Loucy (cell line): Measurements from ENCODE around the gene PACRG.

ENCODE experiments used
- H2AFZ ChIP-seq: fragments of 200-600 bp; sonication (generic); 2 replicates; pipeline ENCODE4 v1.6.0; 2016; ENCODE audit warnings: antibody characterized with exemption, mild to moderate bottlenecking, low read length, moderate library complexity
- H3F3A ChIP-seq: fragments of 200-600 bp; 2 replicates; pipeline ENCODE4 v1.6.0; 2016; ENCODE audit warnings: antibody characterized with exemption, low read depth, mild to moderate bottlenecking
- H3K27me3 ChIP-seq: fragments of 200-600 bp; sonication (generic); 2 replicates; pipeline ENCODE4 v1.6.1; 2014; ENCODE audit warnings: low read length, mild to moderate bottlenecking; ENCODE audit not compliant: insufficient read depth, poor library complexity, severe bottlenecking
- H3K36me3 ChIP-seq: fragments of 200-600 bp; sonication (generic); 2 replicates; pipeline ENCODE4 v1.6.1; 2016; ENCODE audit warnings: low read length; ENCODE audit not compliant: insufficient read depth
- H3K4me1 ChIP-seq: fragments of 200-600 bp; sonication (generic); 2 replicates; pipeline ENCODE4 v1.5.1; 2014; ENCODE audit warnings: low read length, mild to moderate bottlenecking; ENCODE audit not compliant: insufficient read depth, poor library complexity, severe bottlenecking
- H3K4me2 ChIP-seq: fragments of 200-600 bp; sonication (generic); 2 replicates; pipeline ENCODE4 v1.6.0; 2014; ENCODE audit warnings: antibody characterized with exemption, low read length, low read depth, mild to moderate bottlenecking; ENCODE audit not compliant: poor library complexity, severe bottlenecking
- H3K4me3 ChIP-seq: fragments of 200-600 bp; sonication (generic); 2 replicates; pipeline ENCODE4 v1.5.1; 2014; ENCODE audit warnings: low read length, mild to moderate bottlenecking, mixed read lengths; ENCODE audit not compliant: poor library complexity, severe bottlenecking
- H3K79me2 ChIP-seq: fragments of 200-600 bp; sonication (generic); 2 replicates; pipeline ENCODE4 v1.6.1; 2014; ENCODE audit warnings: low read length; ENCODE audit not compliant: insufficient read depth
- H3K9ac ChIP-seq: fragments of 200-600 bp; sonication (generic); 2 replicates; pipeline ENCODE4 v1.6.0; 2014; ENCODE audit warnings: mild to moderate bottlenecking, low read depth, low read length, moderate library complexity; ENCODE audit not compliant: poor library complexity, severe bottlenecking
- H3K9me2 ChIP-seq: fragments of 200-600 bp; sonication (generic); replicated peaks from 2 replicates; pipeline ENCODE4 v1.6.1; 2016; ENCODE audit warnings: low read depth, low read length, mixed read lengths
- H3K9me3 ChIP-seq: fragments of 200-600 bp; sonication (generic); 2 replicates; pipeline ENCODE4 v1.6.1; 2014; ENCODE audit warnings: mild to moderate bottlenecking, antibody characterized with exemption, low read length, low read depth; ENCODE audit not compliant: insufficient read depth
- H4K20me1 ChIP-seq: fragments of 200-600 bp; sonication (generic); 2 replicates; pipeline ENCODE4 v1.6.0; 2014; ENCODE audit warnings: antibody characterized with exemption, low read length, mild to moderate bottlenecking; ENCODE audit not compliant: insufficient read depth, poor library complexity, severe bottlenecking
- CTCF ChIP-seq: fragments of 200-600 bp; sonication (generic); conservative IDR thresholded peaks from 2 replicates; pipeline ENCODE4 v1.5.1; 2014; ENCODE audit warnings: mild to moderate bottlenecking, antibody characterized with exemption, low read length
- EZH2phosphoT487 ChIP-seq: fragments of 200-600 bp; IDR thresholded peaks from 2 replicates; pipeline ENCODE4 v1.6.1; 2018; ENCODE audit warnings: antibody characterized with exemption, mild to moderate bottlenecking, moderate library complexity, borderline replicate concordance

PACRG gene

GRCh38 chr6:163031931-163032330, 304.2 kb downstream of the PACRG start:
- H3K79me2 ChIP-seq: no peaks in the 10 kb centered on the region
- H3F3A ChIP-seq: no peaks in the 10 kb centered on the region
- TF ChIP-seq CTCF (no peak), EZH2phosphoT487 (no peak)

GRCh38 chr6:163036160-163036645, 308.4 kb downstream of the PACRG start:
- Histone ChIP-seq H3K4me2 (no peak overlapping the region), H3K9me2 (no peaks in the 10 kb centered on the region), H4K20me1 (no peaks in the 10 kb centered on the region), H3F3A (no peaks in the 10 kb centered on the region), H3K9ac (no peak overlapping the region), H3K27me3 (no peaks in the 10 kb centered on the region), H3K4me3 (no peak overlapping the region), H2AFZ (no peak overlapping the region), H3K4me1 (no peaks in the 10 kb centered on the region), H3K9me3 (no peaks in the 10 kb centered on the region; the same call in 1 of the 2 replicates), H3K79me2 (no peaks in the 10 kb centered on the region), H3K36me3 (no peaks in the 10 kb centered on the region)
- no peak for TF ChIP-seq CTCF
- no peak for TF ChIP-seq EZH2phosphoT487

More at GRCh38 chr6:163031931-163032330, 304.2 kb downstream of the PACRG start:
- H2AFZ ChIP-seq: no peak overlapping the region
- no peak overlapping the region for H3K4me2 ChIP-seq
- no peak overlapping the region for H3K4me3 ChIP-seq
- no peaks in the 10 kb centered on the region for H3K9me2 ChIP-seq
- H3K27me3 ChIP-seq: no peaks in the 10 kb centered on the region
- no peak overlapping the region for H3K9ac ChIP-seq
- H3K9me3 ChIP-seq: no peaks in the 10 kb centered on the region; the same call in 1 of the 2 replicates
- H4K20me1 ChIP-seq: no peaks in the 10 kb centered on the region
- no peaks in the 10 kb centered on the region for H3K4me1 ChIP-seq
- H3K36me3 ChIP-seq: no peaks in the 10 kb centered on the region

DNA sequence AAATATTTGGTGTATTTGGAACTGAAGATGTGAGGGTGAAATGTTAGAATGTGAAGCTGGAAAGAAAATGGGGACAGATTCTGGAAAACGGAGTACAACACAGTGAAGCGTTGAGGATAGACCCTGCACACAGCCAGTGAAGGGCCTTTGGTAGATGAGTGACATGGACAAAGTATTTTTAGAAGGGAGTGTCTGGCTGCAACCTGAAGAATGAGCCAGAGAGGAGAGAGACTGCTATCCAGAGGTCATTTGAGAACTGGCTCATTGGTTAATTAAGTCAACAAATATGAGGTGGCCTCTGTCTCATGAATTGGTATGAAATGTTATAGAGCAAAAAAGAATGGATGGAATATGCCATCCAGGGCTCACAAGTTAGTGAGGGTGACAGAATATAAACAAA, 310.5 kb downstream of the PACRG start:
- Histone ChIP-seq H3K79me2 (no peaks in the 10 kb centered on the region), H3F3A (no peaks in the 10 kb centered on the region), H3K36me3 (no peaks in the 10 kb centered on the region), H3K4me3 (no peak overlapping the region), H3K9ac (no peak overlapping the region), H3K4me1 (no peaks in the 10 kb centered on the region), H3K4me2 (no peak overlapping the region), H4K20me1 (no peaks in the 10 kb centered on the region), H3K27me3 (no peaks in the 10 kb centered on the region), H3K9me3 (no peaks in the 10 kb centered on the region), H3K9me2 (no peaks in the 10 kb centered on the region), H2AFZ (no peak overlapping the region)
- TF ChIP-seq CTCF (no peak), EZH2phosphoT487 (no peak)
